A673 (cell line): ENCODE results near the gene ENDOD1.

Source experiments
- CTCF ChIP-seq: fragments of 300-800, 200-600 bp; sonication (generic); conservative IDR thresholded peaks from 2 replicates; pipeline ENCODE4 v1.5.1; 2017; ENCODE audit warnings: low read depth, mild to moderate bottlenecking, antibody characterized with exemption, low read length, moderate library complexity, mixed read lengths
- EZH2 ChIP-seq: fragments of 200-600 bp; sonication (generic); IDR thresholded peaks from 2 replicates; pipeline ENCODE4 v1.6.1; 2017; ENCODE audit warnings: borderline replicate concordance, low read depth, mild to moderate bottlenecking, mixed read lengths, antibody characterized with exemption, low read length; ENCODE audit not compliant: poor library complexity, severe bottlenecking

DNA sequence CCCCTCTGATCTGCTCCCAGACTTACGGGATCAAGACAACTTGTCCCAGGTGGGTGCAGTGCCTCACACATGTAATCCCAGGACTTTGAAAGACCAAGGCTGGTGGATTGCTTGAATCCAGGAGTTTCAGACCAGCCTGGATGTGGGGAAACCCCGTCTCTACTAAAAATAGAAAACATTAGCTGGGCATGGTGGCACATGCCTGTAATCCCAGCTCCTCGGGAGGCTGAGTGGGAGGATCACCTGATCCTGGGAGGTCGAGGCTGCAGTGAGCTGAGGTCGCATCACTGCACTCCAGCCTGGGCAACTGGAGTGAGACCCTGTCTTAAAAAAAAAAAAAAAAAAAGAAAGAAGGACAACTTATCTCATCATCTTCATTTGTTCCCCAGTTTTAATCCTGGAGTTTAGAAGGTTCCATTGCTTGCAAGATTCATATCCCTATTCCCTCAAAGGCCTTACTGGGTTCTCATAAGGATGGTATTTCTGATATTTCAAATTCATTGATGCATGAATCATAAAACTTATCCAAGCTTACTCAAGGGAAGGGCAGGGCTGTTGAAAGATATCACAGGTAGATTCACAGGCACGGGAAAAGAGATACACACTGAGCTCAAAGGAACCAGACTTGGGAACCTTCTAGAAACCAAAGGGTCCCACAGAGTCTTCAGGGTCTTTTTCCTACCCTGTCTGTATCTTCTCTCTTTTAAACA lies 14.6 kb downstream of the ENDOD1 start:
- TF ChIP-seq CTCF (no peak), EZH2 (no peak)
